ENCODE results near the gene FAM219B.
A peak's percentile ranks its signal among the peaks of the same experiment; 100 is the strongest.
"Not testable (repeated sequence)": the region's sequence is repeated elsewhere in the genome, so short reads cannot be mapped to it uniquely, and the experiment has no call there.

FAM219B gene

DNA sequence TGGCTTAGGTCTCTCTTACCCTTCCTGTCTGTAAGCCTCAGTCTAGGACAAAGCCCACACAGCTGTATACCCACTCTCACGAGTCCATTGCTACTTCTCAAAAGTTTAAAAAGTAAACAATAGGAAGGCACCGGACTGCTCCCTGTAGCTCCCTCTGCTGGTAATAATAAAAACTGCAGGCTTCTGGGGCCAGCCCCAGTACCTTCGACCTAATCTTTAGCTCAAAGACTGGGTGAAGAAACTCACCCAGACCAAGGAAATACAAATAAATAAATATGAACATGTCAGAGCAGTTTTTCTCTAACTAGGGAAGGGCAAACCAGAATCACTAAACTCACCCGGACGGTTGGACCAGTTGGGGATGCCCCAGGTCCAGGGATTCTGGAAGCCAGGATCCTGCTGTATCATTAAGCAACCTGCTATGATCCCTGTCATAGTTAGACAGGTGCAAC is 5.0 kb downstream of the FAM219B start:
- no peak overlapping the region for H3K27ac ChIP-seq (ENCODE audit: poor library complexity, severe bottlenecking)
- H3K9me3 ChIP-seq (ENCODE audit: severe bottlenecking), result no peaks in the 10 kb centered on the region
- no peaks in the 10 kb centered on the region for H3K27me3 ChIP-seq (ENCODE audit: insufficient read depth, poor library complexity, severe bottlenecking)
- H3K4me1 ChIP-seq (ENCODE audit: insufficient read depth, poor library complexity, severe bottlenecking), result no peaks in the 10 kb centered on the region
- peak; percentile 26; the same call in 2 of the 3 replicates for ATAC-seq (ENCODE audit: low read depth)
- peaks cover 71% of the 10 kb centered on the region for H3K36me3 ChIP-seq (ENCODE audit: low read depth)
- TF ChIP-seq CTCF (IDR thresholded peaks at IDR 0.05; ENCODE audit: poor library complexity, severe bottlenecking), result peak; percentile 100
- no peak for DNase-seq (ENCODE audit: low spot score)
- no peak overlapping the region for H3K4me3 ChIP-seq (ENCODE audit: severe bottlenecking)

DNA sequence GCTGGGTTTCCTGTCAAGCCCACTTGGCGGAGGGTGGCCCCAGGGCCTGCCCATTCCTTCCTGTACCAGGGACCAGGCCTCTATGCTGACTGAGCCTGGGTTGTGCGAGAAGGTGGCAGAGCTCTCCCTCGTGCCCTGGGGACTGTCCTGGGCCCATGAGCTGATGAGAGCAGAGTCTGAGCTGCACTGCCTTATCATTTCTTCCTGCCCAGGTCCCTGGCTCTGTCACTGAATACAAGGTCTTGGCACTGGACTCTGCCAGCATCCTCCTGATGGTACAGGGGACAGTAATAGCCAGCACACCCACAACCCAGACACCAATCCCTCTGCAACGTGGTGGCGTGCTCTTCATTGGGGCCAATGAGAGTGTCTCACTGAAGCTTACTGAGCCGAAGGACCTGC is 9.3 kb downstream of the FAM219B start:
- Histone ChIP-seq H3K9me3 (ENCODE audit: severe bottlenecking) (no peaks in the 10 kb centered on the region), H3K36me3 (ENCODE audit: low read depth) (peaks cover 63% of the 10 kb centered on the region), H3K4me1 (ENCODE audit: insufficient read depth, poor library complexity, severe bottlenecking) (peaks cover 2% of the 10 kb centered on the region), H3K27ac (ENCODE audit: poor library complexity, severe bottlenecking) (no peak overlapping the region), H3K27me3 (ENCODE audit: insufficient read depth, poor library complexity, severe bottlenecking) (no peaks in the 10 kb centered on the region), H3K4me3 (ENCODE audit: severe bottlenecking) (no peak overlapping the region)
- peak; percentile 6; the same call in 2 of the 3 replicates for ATAC-seq (ENCODE audit: low read depth)
- no peak for DNase-seq (ENCODE audit: low spot score)
- TF ChIP-seq CTCF (IDR thresholded peaks at IDR 0.05; ENCODE audit: poor library complexity, severe bottlenecking), result no peak

DNA sequence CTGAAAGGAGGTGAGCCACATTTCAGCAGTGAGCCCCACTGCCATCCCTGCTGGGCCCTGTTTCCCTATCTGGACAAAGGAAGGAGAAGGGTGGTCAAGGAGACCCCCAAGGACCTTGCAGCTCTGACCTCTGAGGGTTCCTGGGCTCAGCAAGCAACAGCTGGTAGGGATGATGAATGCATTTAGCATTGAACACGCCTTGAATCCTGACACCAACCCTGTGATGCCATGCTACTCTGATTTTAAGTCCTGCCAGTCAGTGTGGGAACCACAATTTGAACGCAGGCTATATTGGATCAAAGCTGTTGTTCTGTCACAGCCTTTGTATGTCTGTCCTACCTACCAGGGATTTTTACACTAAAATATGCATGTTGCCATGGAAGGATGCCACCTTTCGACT is 10.3 kb downstream of the FAM219B start:
- Histone ChIP-seq H3K27ac (ENCODE audit: poor library complexity, severe bottlenecking) (no peak overlapping the region), H3K4me1 (ENCODE audit: insufficient read depth, poor library complexity, severe bottlenecking) (peaks cover 2% of the 10 kb centered on the region), H3K27me3 (ENCODE audit: insufficient read depth, poor library complexity, severe bottlenecking) (no peaks in the 10 kb centered on the region), H3K9me3 (ENCODE audit: severe bottlenecking) (no peaks in the 10 kb centered on the region), H3K4me3 (ENCODE audit: severe bottlenecking) (no peak overlapping the region), H3K36me3 (ENCODE audit: low read depth) (peaks cover 63% of the 10 kb centered on the region)
- DNase-seq (ENCODE audit: low spot score) (no peak), ATAC-seq (ENCODE audit: low read depth) (no peak)
- TF ChIP-seq CTCF (IDR thresholded peaks at IDR 0.05; ENCODE audit: poor library complexity, severe bottlenecking), result no peak

- no peak for TF ChIP-seq CTCF (IDR thresholded peaks at IDR 0.05; ENCODE audit: poor library complexity, severe bottlenecking)
- Histone ChIP-seq H3K4me1 (ENCODE audit: insufficient read depth, poor library complexity, severe bottlenecking) (peaks cover 3% of the 10 kb centered on the region), H3K27ac (ENCODE audit: poor library complexity, severe bottlenecking) (no peak overlapping the region), H3K36me3 (ENCODE audit: low read depth) (peaks cover 63% of the 10 kb centered on the region), H3K4me3 (ENCODE audit: severe bottlenecking) (no peak overlapping the region), H3K27me3 (ENCODE audit: insufficient read depth, poor library complexity, severe bottlenecking) (no peaks in the 10 kb centered on the region), H3K9me3 (ENCODE audit: severe bottlenecking) (no peaks in the 10 kb centered on the region)
- ATAC-seq (ENCODE audit: low read depth), result no peak
- no peak for DNase-seq (ENCODE audit: low spot score)
Observed at GRCh38 chr15:74895830-74896229, 10.8 kb downstream of the FAM219B start.

DNA sequence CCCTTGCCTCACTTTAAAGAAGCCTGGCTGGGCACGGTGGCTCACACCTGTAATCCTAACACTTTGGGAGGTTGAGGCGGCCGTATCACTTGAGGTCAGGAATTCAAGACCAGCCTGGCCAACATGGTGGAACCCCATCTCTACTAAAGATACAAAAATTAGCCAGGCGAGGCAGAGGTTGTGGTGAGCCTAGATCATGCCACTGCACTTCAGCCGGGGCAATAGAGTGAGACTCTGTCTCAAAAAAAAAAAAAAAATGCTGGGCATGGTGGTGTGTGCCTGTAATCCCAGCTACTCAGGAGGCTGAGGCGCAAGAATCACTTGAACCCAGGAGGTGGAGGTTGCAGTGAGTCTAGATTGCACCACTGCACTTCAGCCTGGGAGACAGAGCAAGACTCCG is 12.3 kb downstream of the FAM219B start:
- not testable (repeated sequence) for H3K27me3 ChIP-seq (ENCODE audit: insufficient read depth, poor library complexity, severe bottlenecking); ATAC-seq (ENCODE audit: low read depth); H3K4me1 ChIP-seq (ENCODE audit: insufficient read depth, poor library complexity, severe bottlenecking); H3K27ac ChIP-seq (ENCODE audit: poor library complexity, severe bottlenecking); DNase-seq (ENCODE audit: low spot score); H3K4me3 ChIP-seq (ENCODE audit: severe bottlenecking); H3K9me3 ChIP-seq (ENCODE audit: severe bottlenecking)
- peaks cover 49% of the 10 kb centered on the region for H3K36me3 ChIP-seq (ENCODE audit: low read depth)
